IPS-18c (cell line): ENCODE measurements around the gene SLC19A1.
A peak's percentile ranks its signal among the peaks of the same experiment; 100 is the strongest.

Experiments
- H3K4me3 ChIP-seq: 2 replicates; pipeline ENCODE4 v1.7.0; 2013; ENCODE audit warnings: low read depth, mild to moderate bottlenecking, low read length, moderate library complexity; ENCODE audit not compliant: insufficient read depth
- H3K9me3 ChIP-seq: one replicate; pipeline ENCODE4 v1.6.1; 2013; ENCODE audit warnings: mild to moderate bottlenecking, low read length, moderate library complexity; ENCODE audit not compliant: control insufficient read depth, insufficient read depth

The SLC19A1 gene

GRCh38 chr21:45551783-45552695 lies 9.8 kb upstream of the SLC19A1 start:
- Histone ChIP-seq H3K4me3 (no peak overlapping the region), H3K9me3 (no peaks in the 10 kb centered on the region)

GRCh38 chr21:45551316-45551715 lies 9.1 kb upstream of the SLC19A1 start:
- Histone ChIP-seq H3K9me3 (no peaks in the 10 kb centered on the region), H3K4me3 (no peak overlapping the region)

GRCh38 chr21:45550522-45551210 lies 8.4 kb upstream of the SLC19A1 start:
- no peaks in the 10 kb centered on the region for H3K9me3 ChIP-seq
- H3K4me3 ChIP-seq, result no peak overlapping the region

GRCh38 chr21:45549626-45550463 lies 7.6 kb upstream of the SLC19A1 start:
- Histone ChIP-seq H3K9me3 (no peaks in the 10 kb centered on the region), H3K4me3 (no peak overlapping the region)

- Histone ChIP-seq H3K4me3 (no peak overlapping the region), H3K9me3 (no peaks in the 10 kb centered on the region)
Measured at GRCh38 chr21:45548711-45549491, 6.7 kb upstream of the SLC19A1 start.

GRCh38 chr21:45547545-45547900 lies 5.3 kb upstream of the SLC19A1 start:
- H3K4me3 ChIP-seq, result no peak overlapping the region
- H3K9me3 ChIP-seq, result no peaks in the 10 kb centered on the region

- no peaks in the 10 kb centered on the region for H3K9me3 ChIP-seq
Measured at GRCh38 chr21:45546636-45547544, 4.7 kb upstream of the SLC19A1 start.

GRCh38 chr21:45545691-45546531 lies 3.7 kb upstream of the SLC19A1 start:
- Histone ChIP-seq H3K9me3 (no peaks in the 10 kb centered on the region), H3K4me3 (no peak overlapping the region)

More at GRCh38 chr21:45546636-45547544, 4.7 kb upstream of the SLC19A1 start:
- no peak overlapping the region for H3K4me3 ChIP-seq

GRCh38 chr21:45545236-45545570 lies 3.0 kb upstream of the SLC19A1 start:
- no peak overlapping the region for H3K4me3 ChIP-seq
- no peaks in the 10 kb centered on the region for H3K9me3 ChIP-seq

- Histone ChIP-seq H3K9me3 (no peaks in the 10 kb centered on the region), H3K4me3 (no peak overlapping the region)
Measured at GRCh38 chr21:45544449-45545235, 2.4 kb upstream of the SLC19A1 start.

GRCh38 chr21:45543710-45544448 lies 1.6 kb upstream of the SLC19A1 start:
- H3K4me3 ChIP-seq, result no peak overlapping the region
- H3K9me3 ChIP-seq, result no peaks in the 10 kb centered on the region

- H3K4me3 ChIP-seq, result no peak overlapping the region
- H3K9me3 ChIP-seq, result no peaks in the 10 kb centered on the region
Measured at GRCh38 chr21:45543371-45543709, 1.1 kb upstream of the SLC19A1 start.

- no peaks in the 10 kb centered on the region for H3K9me3 ChIP-seq
- H3K4me3 ChIP-seq, result peak overlapping the region; percentile 59
Measured at GRCh38 chr21:45542667-45543370, 579 bp upstream of the SLC19A1 start.
